ENCODE results near the gene ERMP1. TPM values are rescaled to one million over a fixed set of nuclear protein-coding genes. Genes with fewer than 3 reads are reported as not detected.

Gene ERMP1
- polyA plus RNA-seq, 1 experiment: 6.1 TPM

DNA sequence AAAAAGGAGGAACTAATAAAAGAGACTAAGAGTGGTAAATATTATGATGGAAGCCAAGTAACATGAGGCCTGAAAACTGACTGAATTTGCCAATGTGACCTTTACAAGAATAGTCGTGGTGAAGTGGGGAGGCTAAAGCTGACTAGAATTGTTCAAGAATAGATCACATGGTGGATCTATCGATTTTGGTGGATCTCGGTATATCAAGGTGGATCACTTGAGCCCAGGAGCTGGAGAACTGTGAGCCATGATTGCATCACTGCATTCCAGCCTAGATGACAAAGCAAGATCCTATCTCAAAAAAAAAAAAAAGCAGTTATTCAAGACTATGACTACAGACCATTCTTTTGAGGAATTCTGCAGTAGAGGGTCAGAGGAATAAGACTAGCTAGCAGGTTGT lies 15.1 kb downstream of the ERMP1 start:
- Histone ChIP-seq H3K27ac (ENCODE audit: low read depth, low read length) (no peak overlapping the region), H3K4me3 (ENCODE audit: low read depth, low read length) (no peak overlapping the region), H3K9me3 (ENCODE audit: control insufficient read depth, insufficient read depth, low read length) (no peaks in the 10 kb centered on the region), H3K27me3 (ENCODE audit: control insufficient read depth, insufficient read depth, low read length) (no peaks in the 10 kb centered on the region)
- CTCF ChIA-PET: interaction anchor here (0.8 to 8.1 kb wide), 2 partner anchors 15 to 19 kb away, joined by 3 to 50 read pairs; partner anchors contain the start of gene ERMP1
- TF ChIP-seq, protein P1, sequence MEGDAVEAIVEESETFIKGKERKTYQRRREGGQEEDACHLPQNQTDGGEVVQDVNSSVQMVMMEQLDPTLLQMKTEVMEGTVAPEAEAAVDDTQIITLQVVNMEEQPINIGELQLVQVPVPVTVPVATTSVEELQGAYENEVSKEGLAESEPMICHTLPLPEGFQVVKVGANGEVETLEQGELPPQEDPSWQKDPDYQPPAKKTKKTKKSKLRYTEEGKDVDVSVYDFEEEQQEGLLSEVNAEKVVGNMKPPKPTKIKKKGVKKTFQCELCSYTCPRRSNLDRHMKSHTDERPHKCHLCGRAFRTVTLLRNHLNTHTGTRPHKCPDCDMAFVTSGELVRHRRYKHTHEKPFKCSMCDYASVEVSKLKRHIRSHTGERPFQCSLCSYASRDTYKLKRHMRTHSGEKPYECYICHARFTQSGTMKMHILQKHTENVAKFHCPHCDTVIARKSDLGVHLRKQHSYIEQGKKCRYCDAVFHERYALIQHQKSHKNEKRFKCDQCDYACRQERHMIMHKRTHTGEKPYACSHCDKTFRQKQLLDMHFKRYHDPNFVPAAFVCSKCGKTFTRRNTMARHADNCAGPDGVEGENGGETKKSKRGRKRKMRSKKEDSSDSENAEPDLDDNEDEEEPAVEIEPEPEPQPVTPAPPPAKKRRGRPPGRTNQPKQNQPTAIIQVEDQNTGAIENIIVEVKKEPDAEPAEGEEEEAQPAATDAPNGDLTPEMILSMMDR (IDR thresholded peaks at IDR 0.05; ENCODE audit: low read depth, low read length): no peak
- POLR2A ChIA-PET: interaction anchor here (0.7 kb wide), 1 partner anchor 38 kb away, joined by 5 read pairs; no protein-coding TSS in a partner anchor
- DNase-seq (ENCODE audit: low read depth, low spot score): no peak

- Histone ChIP-seq H3K27ac (ENCODE audit: low read depth, low read length) (no peak overlapping the region), H3K4me3 (ENCODE audit: low read depth, low read length) (no peak overlapping the region), H3K9me3 (ENCODE audit: control insufficient read depth, insufficient read depth, low read length) (no peaks in the 10 kb centered on the region), H3K27me3 (ENCODE audit: control insufficient read depth, insufficient read depth, low read length) (no peaks in the 10 kb centered on the region)
- no peak for DNase-seq (ENCODE audit: low read depth, low spot score)
- ChIA-PET CTCF (no interaction called here), POLR2A (no interaction called here)
- TF ChIP-seq, protein P1 (IDR thresholded peaks at IDR 0.05; ENCODE audit: low read depth, low read length): no peak
These were observed 17.5 kb downstream of the ERMP1 start for GRCh38 chr9:5815461-5815860.

GRCh38 chr9:5813824-5814223 lies 19.1 kb downstream of the ERMP1 start:
- Histone ChIP-seq H3K9me3 (ENCODE audit: control insufficient read depth, insufficient read depth, low read length) (no peaks in the 10 kb centered on the region), H3K27ac (ENCODE audit: low read depth, low read length) (no peak overlapping the region), H3K27me3 (ENCODE audit: control insufficient read depth, insufficient read depth, low read length) (no peaks in the 10 kb centered on the region), H3K4me3 (ENCODE audit: low read depth, low read length) (no peak overlapping the region)
- DNase-seq (ENCODE audit: low read depth, low spot score): no peak
- TF ChIP-seq, protein P1 (IDR thresholded peaks at IDR 0.05; ENCODE audit: low read depth, low read length): no peak
- CTCF ChIA-PET: no interaction called here
- POLR2A ChIA-PET: no interaction called here

- H3K9me3 ChIP-seq (ENCODE audit: control insufficient read depth, insufficient read depth, low read length): no peaks in the 10 kb centered on the region
- no peak for DNase-seq (ENCODE audit: low read depth, low spot score)
- ChIA-PET POLR2A (no interaction called here), CTCF (interaction anchor here (0.6 to 2.6 kb wide), 4 partner anchors 13 to 74 kb away, joined by 3 to 9 read pairs (median 6); partner anchors contain the start of gene ERMP1)
- no peaks in the 10 kb centered on the region for H3K27me3 ChIP-seq (ENCODE audit: control insufficient read depth, insufficient read depth, low read length)
- TF ChIP-seq, protein P1 (IDR thresholded peaks at IDR 0.05; ENCODE audit: low read depth, low read length): no peak
- H3K27ac ChIP-seq (ENCODE audit: low read depth, low read length): no peak overlapping the region
- H3K4me3 ChIP-seq (ENCODE audit: low read depth, low read length): no peak overlapping the region
These were observed 21.2 kb downstream of the ERMP1 start for GRCh38 chr9:5811751-5812150.

GRCh38 chr9:5805478-5805877 lies 27.4 kb downstream of the ERMP1 start:
- DNase-seq (ENCODE audit: low read depth, low spot score): no peak
- ChIA-PET POLR2A (no interaction called here), CTCF (interaction anchor here (0.5 kb wide), 1 partner anchor 205 kb away, joined by 3 read pairs; no protein-coding TSS in a partner anchor)
- Histone ChIP-seq H3K9me3 (ENCODE audit: control insufficient read depth, insufficient read depth, low read length) (no peaks in the 10 kb centered on the region), H3K4me3 (ENCODE audit: low read depth, low read length) (no peak overlapping the region), H3K27me3 (ENCODE audit: control insufficient read depth, insufficient read depth, low read length) (no peaks in the 10 kb centered on the region), H3K27ac (ENCODE audit: low read depth, low read length) (no peak overlapping the region)
- TF ChIP-seq, protein P1 (IDR thresholded peaks at IDR 0.05; ENCODE audit: low read depth, low read length): no peak
